ENCODE measurements around the gene C15orf39.
"Not testable (repeated sequence)": the region's sequence is repeated elsewhere in the genome, so short reads cannot be mapped to it uniquely, and the experiment has no call there.

- not testable (repeated sequence) for TF ChIP-seq CTCF (IDR thresholded peaks at IDR 0.05; ENCODE audit: low read depth, low read length, poor library complexity, severe bottlenecking); EZH2phosphoT487 (IDR thresholded peaks at IDR 0.05; ENCODE audit: borderline replicate concordance, low read length)
These were observed 17.8 kb downstream of the C15orf39 start for GRCh38 chr15:75219507-75219929.

All from DOHH2 (cell line).